Activated CD4-positive, alpha-beta T cell treated with anti-CD3 and anti-CD28 coated beads, Interleukin-10, Interleukin-2, amounts not matched to agents 100 ng/mL and 50 ng/mL, durations not matched to agents 16 hours and 8 hours (primary cell): Measurements from ENCODE around the gene LRRC7.
"Not testable (repeated sequence)": the region's sequence is repeated elsewhere in the genome, so short reads cannot be mapped to it uniquely, and the experiment has no call there.

Experiments used
- DNase-seq: peaks from one replicate; pipeline ENCODE4 v3.0.0-alpha.2; 2020

The LRRC7 gene

GRCh38 chr1:69787151-69787550 lies 219.4 kb downstream of the LRRC7 start:
- DNase-seq: peak; percentile 0

GRCh38 chr1:69791311-69791710 lies 223.6 kb downstream of the LRRC7 start:
- no peak for DNase-seq

DNA sequence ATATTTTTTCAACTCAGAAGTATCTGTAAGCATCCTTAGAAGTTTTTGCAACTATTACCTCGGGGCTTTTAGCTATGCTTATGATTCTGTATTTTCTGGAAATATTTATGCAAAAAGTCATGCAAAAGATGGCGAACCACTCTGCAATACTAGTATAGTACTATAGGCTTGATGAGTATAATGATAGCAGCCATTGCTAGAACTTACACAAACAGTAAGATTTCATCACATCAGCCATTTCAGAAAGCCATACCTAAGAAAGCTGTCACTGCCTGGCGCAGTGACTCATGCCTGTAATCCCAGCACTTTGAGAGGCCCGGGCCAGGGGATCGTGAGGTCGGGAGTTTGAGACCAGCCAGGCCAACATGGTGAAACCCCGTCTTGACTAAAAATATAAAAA lies 227.1 kb downstream of the LRRC7 start:
- no peak for DNase-seq

GRCh38 chr1:69814926-69815325 lies 247.2 kb downstream of the LRRC7 start:
- DNase-seq: no peak

GRCh38 chr1:69824932-69825331 lies 257.2 kb downstream of the LRRC7 start:
- no peak for DNase-seq

DNA sequence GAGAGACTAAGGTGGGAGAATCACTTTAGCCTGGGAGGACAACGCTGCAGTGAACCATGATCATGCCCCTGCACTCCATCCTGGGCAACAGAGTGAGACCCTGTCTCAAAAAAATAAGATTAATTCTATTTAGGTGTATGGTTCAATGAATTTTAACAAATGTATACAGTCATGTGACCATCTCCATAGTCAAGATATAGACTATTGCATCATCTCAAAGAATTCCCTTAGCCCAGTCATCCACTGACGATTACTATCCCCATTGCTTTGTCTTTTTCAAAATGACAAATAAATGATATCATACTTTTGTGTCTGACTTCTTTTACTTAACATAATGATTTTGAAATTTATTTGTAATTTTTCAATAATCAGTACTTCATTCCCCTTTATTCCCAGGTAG lies 260.0 kb downstream of the LRRC7 start:
- DNase-seq: no peak

- DNase-seq: no peak
Observed at GRCh38 chr1:69833536-69833935, 265.8 kb downstream of the LRRC7 start.

DNA sequence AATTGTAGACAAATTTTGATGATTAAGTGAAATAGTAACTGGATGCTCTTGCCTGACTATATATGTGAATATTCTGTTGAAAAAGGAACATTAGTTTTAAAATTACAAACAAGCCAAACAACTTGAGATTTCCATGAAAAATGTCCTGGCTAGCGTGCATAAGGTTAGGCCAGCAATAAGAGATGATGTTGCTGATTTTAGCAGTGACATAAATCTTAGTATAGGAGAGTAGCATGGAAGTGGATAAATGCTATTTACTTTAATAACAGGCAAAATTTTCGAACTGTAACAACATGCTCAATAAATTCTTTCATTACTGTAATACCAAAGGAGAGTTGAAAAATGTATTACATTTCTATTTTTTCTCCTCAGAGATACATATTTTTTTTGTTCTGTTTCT lies 266.6 kb downstream of the LRRC7 start:
- no peak for DNase-seq

DNA sequence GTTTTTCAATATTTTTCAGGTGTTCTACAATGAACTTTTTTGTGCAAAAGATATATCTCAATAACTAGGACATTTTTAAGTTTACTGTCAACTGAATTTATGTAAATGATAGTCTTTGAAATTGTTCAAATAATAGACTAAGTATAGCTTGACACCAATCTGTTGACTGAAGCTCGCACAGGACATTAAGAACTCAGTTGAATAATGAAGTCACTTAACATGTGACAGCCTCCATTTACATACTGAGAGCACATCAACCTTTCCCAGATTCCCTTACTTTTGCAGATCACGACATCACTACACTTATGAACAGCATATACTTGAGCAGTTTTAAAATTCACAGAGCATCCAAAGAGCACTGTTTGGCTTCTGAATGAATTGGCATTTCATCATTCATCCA lies 268.2 kb downstream of the LRRC7 start:
- no peak for DNase-seq

GRCh38 chr1:69836971-69837636 lies 269.4 kb downstream of the LRRC7 start:
- no peak for DNase-seq

GRCh38 chr1:69842326-69842725 lies 274.6 kb downstream of the LRRC7 start:
- no peak for DNase-seq

GRCh38 chr1:69845655-69846054 lies 277.9 kb downstream of the LRRC7 start:
- no peak for DNase-seq

GRCh38 chr1:69846267-69846666 lies 278.5 kb downstream of the LRRC7 start:
- DNase-seq: no peak

- no peak for DNase-seq
Observed at GRCh38 chr1:69847670-69848069, 279.9 kb downstream of the LRRC7 start.

- DNase-seq: no peak
Observed at GRCh38 chr1:69852151-69852550, 284.4 kb downstream of the LRRC7 start.

DNA sequence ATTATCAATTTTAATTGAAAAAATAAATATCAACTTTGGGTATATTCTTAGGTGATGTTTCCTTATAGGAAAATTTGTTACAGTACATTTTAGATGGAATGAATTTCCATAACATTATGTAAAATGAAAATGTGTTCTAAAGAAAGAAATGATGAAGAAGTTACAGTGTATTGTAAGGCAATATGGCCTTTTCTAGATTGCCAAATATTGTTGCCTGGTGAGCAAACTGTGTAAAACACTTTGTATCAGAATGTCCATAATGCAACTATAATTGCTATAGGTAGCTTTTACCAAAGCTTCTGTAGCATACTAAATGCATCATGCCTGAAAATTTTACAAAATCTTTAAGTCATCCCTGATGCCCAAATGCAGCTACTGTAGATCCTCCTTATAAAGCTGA lies 285.0 kb downstream of the LRRC7 start:
- DNase-seq: no peak

DNA sequence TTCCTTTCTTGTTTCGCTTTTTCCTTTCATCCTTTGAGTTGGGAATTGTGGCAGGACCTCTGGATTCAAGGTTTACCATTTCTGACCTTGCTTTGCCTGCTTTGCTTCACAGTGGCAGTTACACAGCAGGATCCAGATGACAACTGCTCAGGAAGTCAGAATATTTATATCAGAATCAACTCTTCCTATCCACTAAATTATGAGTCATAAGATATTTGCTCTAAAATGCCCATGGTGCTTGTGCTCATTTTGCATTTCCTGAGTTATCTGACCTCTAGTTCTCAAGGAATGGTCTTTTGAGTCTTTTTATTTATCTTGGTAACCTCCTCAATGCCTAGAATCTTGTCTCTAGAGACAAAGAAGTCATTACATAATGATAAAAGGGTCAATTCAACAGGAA lies 290.8 kb downstream of the LRRC7 start:
- DNase-seq: no peak

GRCh38 chr1:69861641-69862040 lies 293.9 kb downstream of the LRRC7 start:
- DNase-seq: no peak

- DNase-seq: no peak
Observed at GRCh38 chr1:69862906-69863305, 295.2 kb downstream of the LRRC7 start.

- DNase-seq: no peak
Observed at GRCh38 chr1:69863704-69864103, 296.0 kb downstream of the LRRC7 start.

DNA sequence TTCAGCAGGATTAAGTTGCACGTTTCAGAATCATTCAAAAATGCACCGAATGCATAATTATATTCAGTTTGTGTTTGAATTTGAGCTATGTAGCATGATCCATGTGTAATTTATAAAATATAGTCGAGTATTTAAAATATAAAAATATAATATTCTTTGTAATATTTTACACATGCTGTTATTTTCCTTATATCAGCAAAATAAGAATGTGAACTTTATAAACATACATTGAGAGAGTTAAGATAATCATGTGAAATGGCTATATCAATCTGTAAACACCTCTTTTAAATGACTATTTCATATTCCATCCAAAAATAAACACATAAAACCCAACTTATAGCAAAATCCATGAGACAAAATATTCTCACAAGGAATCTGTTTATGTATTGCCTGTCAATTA lies 303.7 kb downstream of the LRRC7 start:
- DNase-seq: no peak

DNA sequence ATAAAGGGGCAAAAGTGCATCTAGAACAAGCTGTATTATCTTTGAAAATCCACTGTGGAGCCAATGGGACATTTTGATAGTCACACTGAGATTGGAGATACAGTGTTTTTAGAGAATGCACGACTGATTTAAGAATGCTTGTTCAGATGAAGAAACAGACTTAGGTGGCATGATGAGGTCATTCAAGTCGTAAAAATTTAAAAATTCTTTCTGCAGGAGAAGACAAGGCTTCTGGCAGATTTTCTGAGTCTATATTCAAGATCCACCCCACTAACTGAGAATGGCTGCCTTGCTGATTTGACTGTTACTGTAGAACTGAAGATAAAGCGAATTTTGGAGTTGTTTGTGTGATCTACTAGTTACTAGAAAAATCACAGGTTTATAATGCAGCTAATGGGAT lies 310.6 kb downstream of the LRRC7 start:
- no peak for DNase-seq

- DNase-seq: not testable (repeated sequence)
Observed at GRCh38 chr1:69888016-69888415, 320.3 kb downstream of the LRRC7 start.

- DNase-seq: no peak
Observed at GRCh38 chr1:69888657-69889056, 320.9 kb downstream of the LRRC7 start.

DNA sequence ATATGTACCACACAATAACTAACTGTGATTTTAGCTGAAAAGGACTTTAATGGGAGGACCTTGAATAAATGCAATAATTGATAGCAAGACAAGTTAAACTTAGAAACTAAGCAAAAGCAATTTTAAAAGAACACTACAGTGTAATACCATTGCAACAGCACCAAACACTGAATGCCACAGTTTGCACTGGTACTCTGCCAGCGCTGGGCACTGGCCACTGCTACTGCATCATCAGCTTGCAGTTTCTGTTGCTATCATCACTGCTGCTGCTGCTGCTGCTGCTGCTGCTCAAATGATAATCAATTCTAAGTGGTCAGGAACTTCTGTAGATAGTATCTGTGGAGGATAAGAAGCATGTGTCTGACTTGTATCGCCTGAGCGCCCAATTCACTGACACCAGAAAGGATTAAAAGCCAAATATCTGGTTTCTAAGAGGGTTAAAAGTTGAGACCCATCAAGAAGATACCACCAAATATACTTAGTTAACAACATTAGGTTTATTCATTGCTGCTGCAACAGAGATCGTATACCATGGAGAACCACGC lies 330.8 kb downstream of the LRRC7 start:
- DNase-seq: no peak
